CD4-positive, alpha-beta T cell treated with Interferon alpha-2 for 1 hour (primary cell): ENCODE measurements around the gene SHC4.
A peak's percentile ranks its signal among the peaks of the same experiment; 100 is the strongest.

Source experiments
- DNase-seq, 2 donors: peaks; one replicate each; pipeline ENCODE4 v3.0.0-alpha.2; 2020 to 2022

SHC4 gene

GRCh38 chr15:48967336-48967735 is 3.6 kb upstream of the SHC4 start:
- no peak for DNase-seq

GRCh38 chr15:48966595-48967301 is 3.0 kb upstream of the SHC4 start:
- DNase-seq = peak in 1 of 2 donors; percentile 37

- no peak for DNase-seq
These were observed 2.3 kb upstream of the SHC4 start for GRCh38 chr15:48965972-48966371.

- no peak for DNase-seq
These were observed 1.2 kb upstream of the SHC4 start for GRCh38 chr15:48964898-48965297.

- DNase-seq = no peak
These were observed 826 bp downstream of the SHC4 start for GRCh38 chr15:48962662-48963523.

- no peak for DNase-seq
These were observed 7.8 kb downstream of the SHC4 start for GRCh38 chr15:48955967-48956366.

GRCh38 chr15:48955370-48955769 is 8.3 kb downstream of the SHC4 start:
- DNase-seq = no peak

GRCh38 chr15:48954538-48954937 is 9.2 kb downstream of the SHC4 start:
- DNase-seq = no peak

- no peak for DNase-seq
These were observed 16.9 kb downstream of the SHC4 start for GRCh38 chr15:48946840-48947187.

GRCh38 chr15:48946074-48946839 is 17.5 kb downstream of the SHC4 start:
- DNase-seq = no peak

- no peak for DNase-seq
These were observed 18.3 kb downstream of the SHC4 start for GRCh38 chr15:48945386-48945785.

- DNase-seq = no peak
These were observed 21.8 kb downstream of the SHC4 start for GRCh38 chr15:48941904-48942303.

- DNase-seq = no peak
These were observed 23.2 kb downstream of the SHC4 start for GRCh38 chr15:48940508-48940907.

- DNase-seq = no peak
These were observed 24.1 kb downstream of the SHC4 start for GRCh38 chr15:48939648-48940047.

GRCh38 chr15:48937886-48938285 is 25.8 kb downstream of the SHC4 start:
- DNase-seq = no peak

GRCh38 chr15:48936666-48937065 is 27.1 kb downstream of the SHC4 start:
- DNase-seq = no peak

GRCh38 chr15:48935236-48935635 is 28.5 kb downstream of the SHC4 start:
- no peak for DNase-seq

GRCh38 chr15:48930735-48931134 is 33.0 kb downstream of the SHC4 start:
- DNase-seq = no peak

GRCh38 chr15:48929661-48930060 is 34.1 kb downstream of the SHC4 start:
- no peak for DNase-seq

GRCh38 chr15:48928877-48929538 is 34.7 kb downstream of the SHC4 start:
- DNase-seq = no peak

GRCh38 chr15:48925714-48926223 is 38.0 kb downstream of the SHC4 start:
- DNase-seq = no peak

- DNase-seq = no peak
These were observed 39.0 kb downstream of the SHC4 start for GRCh38 chr15:48924528-48925393.
